HPDE6-E6E7 (cell line): ENCODE data around the gene LINC01488.

Experiments
- DNase-seq: peaks from one replicate; pipeline ENCODE4 v3.0.0; 2011; ENCODE audit warnings: missing footprints; ENCODE audit errors: extremely low spot score

LINC01488 gene

DNA sequence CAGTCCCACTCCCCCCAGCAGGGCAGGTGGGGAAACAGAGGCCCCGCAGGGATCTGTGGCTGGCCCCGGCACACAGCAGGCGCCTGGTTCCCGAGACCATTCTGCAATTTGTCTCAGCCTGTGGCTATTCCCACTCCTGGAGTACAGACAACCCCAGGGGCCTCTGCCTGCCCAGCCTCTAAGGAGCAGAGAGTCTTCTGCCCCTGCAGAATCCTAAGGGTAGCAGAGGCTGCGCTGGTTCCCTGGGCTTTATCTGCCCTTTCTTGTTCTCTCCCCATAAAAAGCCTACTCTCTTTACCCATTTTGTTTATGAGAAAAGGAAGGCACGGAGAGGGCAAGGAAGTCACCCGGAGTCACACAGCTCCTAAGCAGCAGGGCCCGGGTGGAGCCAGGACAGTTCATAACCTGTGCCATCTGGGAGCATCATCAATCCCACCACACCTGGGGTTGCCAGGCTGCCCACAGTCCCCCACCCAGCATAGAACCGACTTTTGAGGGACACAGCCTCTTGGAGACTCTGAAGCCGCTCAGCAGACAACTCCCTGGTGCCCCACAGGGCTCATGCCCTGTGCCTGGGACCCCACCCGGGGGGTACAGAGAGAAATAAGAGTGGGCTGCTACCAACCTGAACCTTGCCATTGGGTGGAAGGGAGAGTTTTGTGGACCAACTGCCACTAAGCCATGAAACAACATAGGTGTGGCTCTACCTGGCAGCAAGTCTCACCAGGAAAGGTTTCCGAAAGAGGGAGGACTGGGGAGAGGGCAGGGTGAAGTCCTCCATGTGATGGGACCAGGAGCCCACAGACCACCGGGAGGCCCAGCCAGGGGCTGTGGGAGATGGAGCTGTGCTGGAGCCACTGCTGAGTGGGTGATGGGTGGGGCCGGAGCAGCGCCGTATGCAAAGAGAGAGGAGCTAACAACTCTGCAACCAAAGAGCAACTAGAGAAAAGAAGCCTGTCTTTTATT is 17.2 kb upstream of the LINC01488 start:
- no peak for DNase-seq

DNA sequence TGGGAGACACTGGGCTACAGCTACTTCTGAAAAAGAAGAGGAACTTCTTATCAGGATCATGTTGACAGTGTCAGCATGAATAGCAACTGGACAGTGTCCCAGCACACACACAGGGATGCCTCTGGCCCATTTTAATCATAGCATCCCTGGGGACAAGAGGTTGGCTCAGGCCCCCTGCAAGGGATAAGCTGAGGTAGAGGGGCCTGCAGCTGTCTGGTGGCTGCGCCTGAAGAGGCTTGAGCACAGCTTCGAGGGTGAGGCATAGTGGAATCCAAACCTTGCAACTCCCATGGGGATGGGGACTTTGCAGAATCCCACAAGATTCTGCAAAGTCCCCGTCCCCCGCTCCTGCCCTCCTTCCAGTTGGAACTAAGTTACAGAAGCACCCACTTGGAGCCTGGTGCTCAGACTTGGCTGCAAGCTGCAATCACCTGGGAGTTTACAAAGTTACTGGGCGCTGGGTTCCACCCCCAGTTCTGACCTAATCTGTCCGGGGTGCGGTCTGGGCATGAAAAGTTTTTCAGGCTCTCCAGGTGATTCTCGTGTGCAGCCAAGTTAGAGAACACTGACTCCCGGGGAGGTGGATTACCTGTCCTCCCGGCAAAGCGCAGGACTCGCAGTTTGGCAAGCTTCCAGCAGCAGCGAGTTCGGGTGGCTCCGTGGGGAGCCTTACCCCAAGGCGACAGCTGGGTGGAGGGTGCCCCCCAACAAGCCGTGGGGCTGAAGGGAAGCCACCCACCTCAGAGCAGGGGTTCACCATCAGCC is 16.0 kb upstream of the LINC01488 start:
- DNase-seq: no peak

DNA sequence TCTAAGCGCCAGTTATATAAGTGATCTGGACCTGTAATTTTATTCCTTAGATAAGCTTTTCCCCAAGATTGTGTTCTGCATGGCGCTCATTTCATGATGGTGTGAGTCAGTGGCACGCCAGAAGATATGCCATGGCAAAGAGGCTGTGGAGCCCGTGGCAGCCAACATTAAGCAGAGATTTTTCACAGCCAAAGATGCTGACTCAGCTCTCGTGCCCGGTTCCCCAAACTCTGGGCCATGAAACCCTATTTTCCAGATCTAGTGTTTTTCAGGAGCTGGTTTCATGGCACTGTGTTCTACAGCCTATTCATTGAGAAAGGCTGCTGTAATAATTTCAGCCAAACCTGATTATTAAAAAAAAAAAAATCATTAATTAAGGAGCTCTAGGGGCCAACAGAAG is 15.4 kb upstream of the LINC01488 start:
- no peak for DNase-seq

DNA sequence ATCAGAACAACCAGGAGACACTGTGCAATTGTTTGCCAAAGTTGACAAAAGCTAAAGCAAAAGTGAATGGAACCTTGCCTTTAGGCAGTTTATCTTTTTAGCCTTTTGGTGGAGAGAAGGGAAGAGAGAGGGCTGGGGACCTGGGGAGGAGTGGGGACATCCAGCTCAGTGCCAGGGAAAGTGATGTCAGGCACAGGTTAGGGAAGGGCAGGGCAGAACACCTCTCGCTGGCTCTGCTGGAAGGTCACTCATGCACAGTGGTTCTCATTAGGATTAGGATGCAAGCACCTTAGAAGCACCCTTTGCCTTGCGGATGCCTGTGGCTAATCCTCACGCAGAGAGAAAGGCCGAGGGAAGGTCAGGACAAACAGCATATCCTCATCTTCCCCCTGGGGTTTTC is 14.3 kb upstream of the LINC01488 start:
- DNase-seq: no peak

DNA sequence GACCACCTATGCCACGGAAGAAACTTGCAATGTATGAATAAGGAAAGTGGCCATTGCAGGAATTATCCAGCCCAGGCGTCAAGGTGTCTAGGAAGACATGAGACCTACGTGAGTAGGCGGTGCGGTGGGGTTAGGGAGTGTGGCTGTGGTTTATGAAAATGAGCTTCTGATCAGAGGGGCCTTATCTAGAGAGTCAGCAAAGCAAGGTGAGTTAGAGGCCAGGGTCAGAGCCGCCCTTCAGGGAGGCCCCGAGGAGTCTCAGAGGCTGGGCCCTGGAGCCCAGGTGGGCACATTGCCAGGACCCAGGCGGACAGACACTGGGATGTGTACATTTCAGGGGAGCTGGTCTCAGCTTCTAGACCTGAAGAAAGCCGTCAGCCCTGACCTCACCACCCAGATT is 13.8 kb upstream of the LINC01488 start:
- no peak for DNase-seq

DNA sequence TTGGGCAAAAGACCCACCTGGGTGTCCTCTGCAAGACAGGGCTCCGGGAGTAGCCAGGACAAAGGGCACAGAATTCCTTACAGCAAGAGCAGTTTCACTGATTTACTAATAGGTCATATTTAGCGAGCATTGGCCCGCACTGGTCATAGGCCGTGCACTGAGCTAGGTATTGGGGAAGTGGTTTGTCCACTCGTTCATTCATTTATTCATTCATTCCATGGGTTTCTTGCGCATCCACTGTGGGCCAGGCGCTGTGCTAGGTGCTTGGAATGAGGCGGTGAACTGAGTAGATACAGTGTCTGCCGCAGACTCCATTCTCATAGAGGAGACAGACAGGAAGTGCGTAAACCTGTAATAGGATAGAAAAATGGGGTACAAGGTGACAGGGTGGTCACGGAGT is 13.2 kb upstream of the LINC01488 start:
- no peak for DNase-seq

DNA sequence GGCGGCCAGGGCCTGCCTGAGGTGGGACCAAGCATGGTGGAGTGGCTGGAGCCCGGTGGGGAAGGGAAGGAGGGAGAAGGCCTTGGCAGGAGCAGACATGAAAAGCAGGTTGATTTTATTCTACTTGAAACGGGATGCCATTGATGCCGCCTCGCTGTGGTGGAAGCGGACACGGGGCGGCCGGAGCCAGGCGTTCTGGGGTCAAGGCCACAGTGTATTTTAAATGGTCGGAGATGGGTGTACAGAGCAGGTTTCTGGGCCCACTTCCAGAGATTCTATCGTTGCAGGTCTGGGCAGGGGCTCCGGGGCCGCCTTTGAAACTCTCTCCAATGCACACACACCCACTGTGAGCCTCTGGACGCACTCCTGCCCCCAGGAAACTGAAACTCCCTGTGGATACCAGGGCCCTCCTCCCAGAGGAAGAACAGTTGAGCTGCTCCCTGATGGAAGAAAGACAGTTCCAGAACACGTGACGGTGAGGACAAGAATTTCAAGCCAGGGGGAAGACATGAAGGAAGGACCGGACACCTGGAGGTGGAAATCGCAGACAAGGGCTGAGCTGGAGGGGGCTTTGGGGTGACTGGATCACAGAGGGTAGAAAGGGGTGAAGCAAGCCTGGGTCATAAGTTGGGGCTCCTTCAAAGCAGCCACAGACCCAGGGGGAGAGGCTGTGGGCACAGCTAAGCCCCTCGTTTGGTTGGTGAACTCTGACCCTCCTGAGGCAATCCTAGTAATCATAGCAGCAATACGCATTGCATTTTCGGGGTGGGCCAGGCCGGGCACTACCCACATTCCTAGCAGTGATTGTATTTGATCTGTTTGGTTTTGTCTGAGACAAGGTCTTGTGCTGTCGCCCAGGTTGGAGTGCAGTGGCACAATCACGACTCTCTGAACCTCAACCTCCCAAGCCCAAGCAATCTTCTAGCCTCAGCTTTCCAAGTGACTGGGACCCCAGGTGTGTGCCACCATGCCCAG is 12.3 kb upstream of the LINC01488 start:
- no peak for DNase-seq

DNA sequence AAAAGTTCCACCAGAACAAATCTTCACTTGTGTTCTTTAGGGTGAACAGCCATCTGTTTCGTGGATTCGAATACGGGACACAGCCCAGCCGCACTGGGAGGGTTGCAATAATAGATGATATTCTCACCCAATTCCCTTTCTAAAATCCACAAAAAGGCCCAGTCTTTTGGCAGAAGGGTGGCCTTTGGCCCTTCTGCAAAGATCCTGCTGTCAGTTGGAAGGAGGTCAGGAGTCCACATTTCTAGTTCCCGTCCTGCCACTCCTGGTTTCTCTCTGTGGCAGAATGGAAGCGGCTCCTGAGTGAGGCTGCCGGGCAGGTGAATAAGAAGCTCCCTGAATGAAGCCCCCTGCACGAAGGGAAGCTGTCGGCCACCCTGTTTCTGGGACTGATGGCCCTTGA is 11.2 kb upstream of the LINC01488 start:
- no peak for DNase-seq

DNA sequence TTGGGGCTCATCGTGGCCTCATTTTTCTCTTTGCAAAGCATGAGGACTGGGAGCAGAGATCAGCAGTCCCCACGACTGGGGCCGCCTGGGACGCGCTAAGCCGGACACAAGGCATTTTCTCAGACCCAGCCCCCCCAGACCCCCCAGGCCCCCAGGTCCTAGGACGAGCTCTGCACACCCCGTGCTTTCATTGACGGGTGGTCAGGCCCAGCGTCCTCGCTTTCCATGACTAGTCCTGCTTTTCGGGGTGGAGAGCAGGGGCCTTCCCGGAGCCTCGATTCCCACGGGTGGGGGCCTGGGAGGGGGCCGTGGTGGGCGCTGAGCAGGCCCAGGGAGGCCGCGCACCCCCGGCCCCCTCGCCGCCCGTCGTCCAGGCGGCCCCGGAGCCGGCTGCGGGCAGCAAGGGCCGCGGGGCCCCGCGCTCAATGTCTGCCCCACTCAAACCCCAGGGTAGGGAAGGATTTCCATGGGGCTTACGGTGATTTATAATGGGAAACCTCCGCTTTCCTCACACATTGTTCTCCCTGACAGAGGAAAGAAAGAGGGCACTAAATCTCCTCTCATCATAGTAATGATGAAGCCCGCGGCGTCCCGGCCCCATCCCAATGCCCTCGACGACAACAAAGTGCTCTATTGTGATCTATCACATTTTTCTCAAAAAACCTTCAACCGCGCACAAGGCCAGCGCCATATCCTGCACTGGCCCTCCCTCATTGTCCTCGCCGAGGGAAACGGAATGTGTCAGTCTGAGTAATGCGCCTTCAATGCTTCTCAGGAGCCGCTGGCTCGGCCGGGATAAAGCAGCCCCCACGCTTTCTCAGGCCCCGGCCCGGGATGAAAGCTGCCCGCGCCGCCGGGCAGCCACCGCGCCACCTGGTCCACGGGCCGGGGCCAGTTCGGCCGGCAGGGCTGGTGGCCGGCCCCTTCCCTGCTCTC is 10.4 kb upstream of the LINC01488 start:
- no peak for DNase-seq

DNA sequence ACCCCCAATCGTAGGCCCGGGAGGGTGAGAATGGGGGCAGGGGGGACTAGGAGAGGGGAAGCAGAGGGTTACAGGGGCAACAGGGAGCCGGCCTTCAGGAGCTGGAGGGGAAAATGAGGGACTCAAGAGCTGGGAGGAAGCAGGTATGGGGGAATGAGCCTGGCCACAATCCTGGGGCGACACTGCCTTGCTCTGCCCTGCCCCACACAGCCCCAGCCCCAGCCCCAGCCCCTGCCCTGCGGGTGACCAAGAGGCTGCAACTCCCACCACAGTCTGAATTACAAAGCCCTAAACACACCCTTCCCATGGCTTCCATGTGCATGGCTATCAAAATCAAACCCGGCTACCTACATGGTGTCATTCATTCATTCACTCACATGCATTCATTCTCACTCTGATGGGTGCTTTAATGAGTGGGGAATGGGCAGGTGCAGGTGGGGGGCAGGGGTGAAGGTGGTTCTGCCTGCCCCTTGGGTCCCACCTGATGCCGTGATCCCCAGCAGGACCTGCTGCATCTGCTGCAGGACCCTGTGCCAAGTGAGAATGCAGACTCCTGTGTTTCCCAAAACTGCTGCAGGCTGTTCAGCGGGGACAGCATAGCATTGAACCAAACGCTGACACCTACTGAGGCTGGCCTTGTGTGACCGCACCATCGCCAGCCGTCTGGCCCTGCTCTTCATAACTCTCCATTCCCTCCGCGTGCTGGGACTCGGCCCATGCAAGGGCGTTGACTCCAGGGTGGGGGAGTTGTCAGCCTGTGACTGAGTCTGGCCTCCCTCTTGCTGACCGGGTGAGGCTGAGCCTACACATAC is 9.5 kb upstream of the LINC01488 start:
- DNase-seq: no peak

DNA sequence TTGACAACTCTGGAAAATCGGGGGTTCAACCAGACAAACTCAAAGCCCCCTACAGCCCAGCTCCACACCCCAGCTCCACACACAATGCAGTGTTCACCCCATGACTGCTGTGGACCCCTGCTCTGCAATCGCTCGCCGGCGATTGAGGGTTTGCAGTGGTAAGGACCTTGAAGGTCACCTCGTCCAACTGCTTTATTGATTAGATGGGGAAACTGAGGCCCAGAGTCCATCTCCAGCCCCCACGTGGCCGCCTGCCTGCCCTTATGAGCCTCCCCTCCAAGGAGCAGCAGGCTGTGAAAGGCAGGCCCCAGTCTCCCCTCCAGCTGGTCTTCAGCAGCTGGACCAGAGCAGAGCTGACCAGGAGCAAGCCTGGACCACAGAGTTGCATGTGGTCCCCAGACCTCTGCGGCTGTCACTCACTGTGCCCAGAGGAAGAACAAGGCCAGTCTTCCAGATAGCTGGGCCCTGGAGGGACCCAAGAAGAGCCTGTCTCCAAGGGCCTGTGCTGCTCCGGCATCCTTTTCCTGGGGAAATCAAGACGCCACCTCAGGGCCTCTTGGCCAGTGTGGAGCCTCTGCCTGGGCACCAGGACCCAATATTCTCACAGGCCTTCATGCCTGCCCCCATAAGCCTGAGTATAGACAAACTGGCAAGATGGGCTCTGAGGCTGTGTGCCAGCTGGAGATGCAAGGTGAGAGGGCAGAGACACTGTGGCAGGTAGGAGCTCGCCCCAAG is 8.8 kb upstream of the LINC01488 start:
- DNase-seq: no peak

DNA sequence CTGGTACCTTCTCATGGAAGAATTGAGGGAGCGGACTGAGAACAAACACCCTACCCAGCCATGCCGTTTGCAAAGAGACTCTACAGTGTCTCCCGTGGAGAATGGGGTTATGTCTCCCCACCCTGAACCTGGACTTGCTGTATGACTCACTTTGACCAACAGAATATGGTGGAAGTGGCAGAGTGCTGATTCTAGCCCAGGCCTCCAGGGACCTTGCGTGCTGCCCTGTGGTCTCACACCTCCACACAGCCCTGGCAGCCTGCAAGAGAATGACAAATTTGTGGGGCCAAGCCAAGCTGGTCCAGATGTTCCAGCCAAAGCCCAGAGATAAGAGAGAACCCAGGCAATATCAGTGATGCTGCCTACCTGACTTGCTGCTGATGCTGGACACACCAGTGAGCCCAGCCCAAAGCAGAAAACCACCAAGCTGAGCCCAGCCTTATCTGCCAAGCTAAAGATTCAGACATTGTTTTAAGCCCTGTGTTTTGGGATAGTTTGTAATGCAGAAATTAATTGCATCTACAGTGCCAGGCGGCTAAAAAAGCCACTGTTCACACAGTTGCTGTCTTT is 8.1 kb upstream of the LINC01488 start:
- DNase-seq: no peak

DNA sequence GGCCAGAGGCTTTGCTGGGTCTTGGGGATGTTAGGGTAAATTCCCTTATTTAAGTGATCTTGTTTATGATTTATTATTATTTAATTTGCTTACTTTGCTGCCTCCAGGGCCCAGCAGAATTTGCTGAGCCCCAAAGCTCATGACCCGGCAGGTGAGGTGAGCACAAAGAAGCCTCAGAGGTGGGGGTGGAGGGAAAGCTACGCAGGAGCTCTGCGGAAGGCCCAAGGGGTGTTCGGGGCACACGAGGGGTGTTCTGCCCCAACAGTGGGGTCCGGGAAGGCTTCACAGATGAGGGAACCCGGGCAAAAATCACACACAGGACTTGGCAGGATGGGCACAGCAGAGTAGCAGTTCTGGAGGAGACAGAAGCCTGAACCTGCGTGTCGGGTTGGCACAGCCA is 6.7 kb upstream of the LINC01488 start:
- DNase-seq: no peak

DNA sequence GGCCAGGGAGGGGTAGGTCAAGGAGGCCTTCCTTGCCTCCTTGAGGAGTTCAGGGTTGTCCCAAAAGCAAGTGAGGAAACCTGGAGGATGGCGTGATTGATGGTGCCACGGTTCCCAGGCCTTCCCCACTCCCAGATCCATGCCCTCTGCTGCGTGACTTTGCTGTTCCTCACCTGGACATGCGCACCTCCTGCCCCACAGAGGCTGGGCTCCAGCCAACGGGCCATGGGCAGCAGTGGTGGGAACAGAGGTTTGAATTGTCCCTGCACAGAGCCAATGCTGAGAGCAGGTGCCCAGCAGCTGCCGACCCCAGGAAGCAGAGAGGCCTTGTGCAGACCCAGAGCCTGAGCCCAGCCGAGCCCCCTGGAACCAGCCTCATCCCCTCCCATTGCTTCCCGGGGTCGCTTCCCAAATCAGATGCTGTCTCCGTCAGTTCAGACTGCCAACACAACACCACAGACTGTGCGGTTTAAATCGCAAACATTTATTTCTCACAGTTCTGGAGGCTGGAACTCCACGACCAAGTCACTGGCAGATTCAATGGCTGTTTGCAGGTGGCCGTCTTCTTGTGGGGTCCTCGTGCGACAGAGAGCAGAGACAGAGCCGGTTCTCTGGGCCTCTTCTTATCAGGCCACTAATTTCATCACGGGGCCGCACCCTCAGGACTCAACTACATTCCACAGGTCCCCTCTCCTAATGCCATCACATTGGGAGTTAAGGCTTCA is 6.2 kb upstream of the LINC01488 start:
- DNase-seq: no peak

DNA sequence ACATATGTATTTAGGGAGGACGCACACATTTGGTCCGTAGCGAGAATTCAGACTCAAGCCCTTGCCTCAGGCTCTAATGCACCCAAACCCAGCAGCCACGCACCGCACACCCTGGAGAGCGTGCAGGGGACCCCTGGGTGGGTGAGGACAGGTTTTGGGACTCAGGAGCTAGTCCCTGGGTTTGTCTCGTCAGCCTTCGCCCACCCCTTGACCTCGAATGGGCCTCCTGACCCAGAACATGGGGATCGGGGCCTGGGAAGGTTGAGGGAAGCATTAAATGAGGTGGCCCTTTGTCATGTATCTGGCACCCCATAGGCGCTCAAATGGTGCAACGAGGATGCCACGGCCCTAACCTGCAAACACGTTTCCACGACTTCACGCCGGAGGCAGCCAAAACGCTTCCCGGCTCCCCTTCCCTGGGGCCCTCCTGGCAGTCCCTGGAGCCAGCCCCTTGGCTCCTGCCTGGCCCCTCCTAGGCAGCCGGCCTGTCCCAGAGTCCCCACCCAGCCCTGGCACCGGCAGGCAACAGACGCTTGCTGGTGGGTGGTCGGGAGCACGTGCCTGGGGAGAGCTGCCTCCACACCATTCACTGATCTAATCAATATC is 5.5 kb upstream of the LINC01488 start:
- no peak for DNase-seq

DNA sequence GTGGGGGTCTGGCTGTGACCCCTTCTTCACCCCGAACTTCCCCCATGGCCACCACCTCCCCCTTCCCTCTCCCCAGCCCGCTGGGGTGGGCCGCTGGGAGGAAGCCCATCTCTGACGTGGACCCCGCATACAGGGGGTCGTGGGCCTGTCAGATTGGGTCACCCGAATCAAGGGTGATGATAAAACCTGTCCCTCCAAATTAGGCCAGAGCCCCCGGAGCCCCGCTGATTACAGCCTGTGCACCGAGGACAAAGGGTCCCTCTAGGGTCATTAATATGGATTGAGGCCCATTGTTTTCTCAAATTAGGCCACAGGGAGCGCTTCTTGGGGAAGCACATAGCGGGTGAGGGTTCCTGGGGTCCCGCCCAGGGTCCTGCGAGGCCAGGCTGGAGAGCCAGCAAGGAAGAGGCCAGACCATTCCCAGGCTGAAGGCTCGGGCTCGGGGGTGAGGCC is 4.9 kb upstream of the LINC01488 start:
- no peak for DNase-seq

DNA sequence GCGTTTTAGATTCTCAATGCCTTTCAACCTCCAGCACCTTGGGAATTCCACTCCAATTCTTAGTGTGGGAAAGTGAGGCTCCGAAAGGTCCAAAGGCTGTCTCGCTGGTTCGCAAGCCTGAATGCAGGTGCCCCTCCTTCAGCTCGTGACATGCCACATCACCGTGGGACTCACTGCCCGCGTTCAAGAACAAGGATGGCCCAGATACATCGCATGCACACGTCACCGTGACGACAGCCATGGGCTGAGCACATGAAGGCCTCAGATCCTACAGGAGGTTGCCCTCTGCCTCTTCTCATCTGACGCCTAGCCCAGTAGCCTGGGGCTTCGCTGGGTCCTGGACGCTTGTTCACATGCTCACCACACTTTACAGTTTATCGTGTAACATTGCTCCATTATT is 4.4 kb upstream of the LINC01488 start:
- DNase-seq: no peak
